Prostate gland (tissue), 2 donors: ENCODE results near the gene CCDC167.

Source experiments
- CTCF ChIP-seq, 4 experiments: fragments of 200-600 bp in 2 of 4; fragments of 450-650 bp in 2 of 4; sonication (generic) in 2 of 4; IDR thresholded peaks; 1 replicate in 3 of 4; 2 replicates in 1 of 4; pipeline ENCODE4 v1.5.1; 2016 to 2019; ENCODE audit warnings: antibody characterized with exemption in 4 of 4, mild to moderate bottlenecking in 2 of 4, moderate library complexity in 2 of 4
- POLR2A ChIP-seq: fragments of 450-650 bp; IDR thresholded peaks from one replicate; pipeline ENCODE4 v1.6.1; 2016; ENCODE audit warnings: antibody characterized with exemption, mild to moderate bottlenecking
- POLR2AphosphoS5 ChIP-seq: sonication (generic); formaldehyde crosslinking; IDR thresholded peaks from one replicate; pipeline ENCODE4 v1.6.1; 2017; ENCODE audit warnings: antibody characterized with exemption

GRCh38 chr6:37452522-37452921, 47.2 kb downstream of the CCDC167 start:
- TF ChIP-seq POLR2A: no peak
- TF ChIP-seq CTCF (IDR thresholded peaks at IDR 0.05): no peak
- TF ChIP-seq POLR2AphosphoS5: no peak
